ENCODE data around the gene RAB15.

The RAB15 gene

GRCh38 chr14:64915029-64915424, 57.1 kb downstream of the RAB15 start:
- no peak for TF ChIP-seq TAF1 (IDR thresholded peaks at IDR 0.05; ENCODE audit: low read depth)
- no peak for TF ChIP-seq RAD21 (IDR thresholded peaks at IDR 0.05; ENCODE audit: low read depth)
- TF ChIP-seq ZBTB7A (IDR thresholded peaks at IDR 0.05; ENCODE audit: low read depth): no peak
- TF ChIP-seq EGR1 (IDR thresholded peaks at IDR 0.05): no peak
- no peak for TF ChIP-seq CREB1 (IDR thresholded peaks at IDR 0.05; ENCODE audit: low read depth)
- TF ChIP-seq, protein P1, sequence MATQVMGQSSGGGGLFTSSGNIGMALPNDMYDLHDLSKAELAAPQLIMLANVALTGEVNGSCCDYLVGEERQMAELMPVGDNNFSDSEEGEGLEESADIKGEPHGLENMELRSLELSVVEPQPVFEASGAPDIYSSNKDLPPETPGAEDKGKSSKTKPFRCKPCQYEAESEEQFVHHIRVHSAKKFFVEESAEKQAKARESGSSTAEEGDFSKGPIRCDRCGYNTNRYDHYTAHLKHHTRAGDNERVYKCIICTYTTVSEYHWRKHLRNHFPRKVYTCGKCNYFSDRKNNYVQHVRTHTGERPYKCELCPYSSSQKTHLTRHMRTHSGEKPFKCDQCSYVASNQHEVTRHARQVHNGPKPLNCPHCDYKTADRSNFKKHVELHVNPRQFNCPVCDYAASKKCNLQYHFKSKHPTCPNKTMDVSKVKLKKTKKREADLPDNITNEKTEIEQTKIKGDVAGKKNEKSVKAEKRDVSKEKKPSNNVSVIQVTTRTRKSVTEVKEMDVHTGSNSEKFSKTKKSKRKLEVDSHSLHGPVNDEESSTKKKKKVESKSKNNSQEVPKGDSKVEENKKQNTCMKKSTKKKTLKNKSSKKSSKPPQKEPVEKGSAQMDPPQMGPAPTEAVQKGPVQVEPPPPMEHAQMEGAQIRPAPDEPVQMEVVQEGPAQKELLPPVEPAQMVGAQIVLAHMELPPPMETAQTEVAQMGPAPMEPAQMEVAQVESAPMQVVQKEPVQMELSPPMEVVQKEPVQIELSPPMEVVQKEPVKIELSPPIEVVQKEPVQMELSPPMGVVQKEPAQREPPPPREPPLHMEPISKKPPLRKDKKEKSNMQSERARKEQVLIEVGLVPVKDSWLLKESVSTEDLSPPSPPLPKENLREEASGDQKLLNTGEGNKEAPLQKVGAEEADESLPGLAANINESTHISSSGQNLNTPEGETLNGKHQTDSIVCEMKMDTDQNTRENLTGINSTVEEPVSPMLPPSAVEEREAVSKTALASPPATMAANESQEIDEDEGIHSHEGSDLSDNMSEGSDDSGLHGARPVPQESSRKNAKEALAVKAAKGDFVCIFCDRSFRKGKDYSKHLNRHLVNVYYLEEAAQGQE (IDR thresholded peaks at IDR 0.05; ENCODE audit: low read depth): no peak
- no peak for TF ChIP-seq FOXM1 (IDR thresholded peaks at IDR 0.05; ENCODE audit: borderline replicate concordance, low read depth)
- TF ChIP-seq, protein P2, sequence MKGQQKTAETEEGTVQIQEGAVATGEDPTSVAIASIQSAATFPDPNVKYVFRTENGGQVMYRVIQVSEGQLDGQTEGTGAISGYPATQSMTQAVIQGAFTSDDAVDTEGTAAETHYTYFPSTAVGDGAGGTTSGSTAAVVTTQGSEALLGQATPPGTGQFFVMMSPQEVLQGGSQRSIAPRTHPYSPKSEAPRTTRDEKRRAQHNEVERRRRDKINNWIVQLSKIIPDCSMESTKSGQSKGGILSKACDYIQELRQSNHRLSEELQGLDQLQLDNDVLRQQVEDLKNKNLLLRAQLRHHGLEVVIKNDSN (IDR thresholded peaks at IDR 0.05): no peak

- TF ChIP-seq YY1 (IDR thresholded peaks at IDR 0.05; ENCODE audit: low read depth) (no peak), CEBPB (IDR thresholded peaks at IDR 0.05) (no peak), EGR1 (IDR thresholded peaks at IDR 0.05) (peak; percentile 89), RAD21 (IDR thresholded peaks at IDR 0.05; ENCODE audit: low read depth) (no peak), TEAD4 (IDR thresholded peaks at IDR 0.05) (0 out of 2 replicates have a peak, but pooled peaks have one; percentile 28), TAF1 (IDR thresholded peaks at IDR 0.05; ENCODE audit: low read depth) (peak; percentile 88)
- TF ChIP-seq, protein P2 (IDR thresholded peaks at IDR 0.05): no peak
- TF ChIP-seq, protein P3, sequence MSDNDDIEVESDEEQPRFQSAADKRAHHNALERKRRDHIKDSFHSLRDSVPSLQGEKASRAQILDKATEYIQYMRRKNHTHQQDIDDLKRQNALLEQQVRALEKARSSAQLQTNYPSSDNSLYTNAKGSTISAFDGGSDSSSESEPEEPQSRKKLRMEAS (IDR thresholded peaks at IDR 0.05): peak; percentile 42; the same call in 1 of the 2 replicates
These were observed 57.7 kb downstream of the RAB15 start, which contains the start of gene CHURC1 for GRCh38 chr14:64914237-64915028. TSS of gene CHURC1 (plus strand) at chr14:64914455. CDS start at chr14:64914496, 41 bp downstream.

GRCh38 chr14:64912261-64912660, 59.9 kb downstream of the RAB15 start:
- TF ChIP-seq YY1 (IDR thresholded peaks at IDR 0.05; ENCODE audit: low read depth) (no peak), TAF1 (IDR thresholded peaks at IDR 0.05; ENCODE audit: low read depth) (no peak), CREB1 (IDR thresholded peaks at IDR 0.05; ENCODE audit: low read depth) (no peak), CEBPB (IDR thresholded peaks at IDR 0.05) (no peak), TCF12 (IDR thresholded peaks at IDR 0.05; ENCODE audit: low read depth) (no peak), RAD21 (IDR thresholded peaks at IDR 0.05; ENCODE audit: low read depth) (no peak), TEAD4 (IDR thresholded peaks at IDR 0.05) (no peak), EGR1 (IDR thresholded peaks at IDR 0.05) (no peak), FOXM1 (IDR thresholded peaks at IDR 0.05; ENCODE audit: borderline replicate concordance, low read depth) (no peak), NFIC (IDR thresholded peaks at IDR 0.05) (no peak), ZBTB7A (IDR thresholded peaks at IDR 0.05; ENCODE audit: low read depth) (no peak), EP300 (IDR thresholded peaks at IDR 0.05; ENCODE audit: borderline replicate concordance) (no peak)
- TF ChIP-seq, protein P3 (IDR thresholded peaks at IDR 0.05): no peak
- TF ChIP-seq, protein P1 (IDR thresholded peaks at IDR 0.05; ENCODE audit: low read depth): no peak
- TF ChIP-seq, protein P2 (IDR thresholded peaks at IDR 0.05): no peak

DNA sequence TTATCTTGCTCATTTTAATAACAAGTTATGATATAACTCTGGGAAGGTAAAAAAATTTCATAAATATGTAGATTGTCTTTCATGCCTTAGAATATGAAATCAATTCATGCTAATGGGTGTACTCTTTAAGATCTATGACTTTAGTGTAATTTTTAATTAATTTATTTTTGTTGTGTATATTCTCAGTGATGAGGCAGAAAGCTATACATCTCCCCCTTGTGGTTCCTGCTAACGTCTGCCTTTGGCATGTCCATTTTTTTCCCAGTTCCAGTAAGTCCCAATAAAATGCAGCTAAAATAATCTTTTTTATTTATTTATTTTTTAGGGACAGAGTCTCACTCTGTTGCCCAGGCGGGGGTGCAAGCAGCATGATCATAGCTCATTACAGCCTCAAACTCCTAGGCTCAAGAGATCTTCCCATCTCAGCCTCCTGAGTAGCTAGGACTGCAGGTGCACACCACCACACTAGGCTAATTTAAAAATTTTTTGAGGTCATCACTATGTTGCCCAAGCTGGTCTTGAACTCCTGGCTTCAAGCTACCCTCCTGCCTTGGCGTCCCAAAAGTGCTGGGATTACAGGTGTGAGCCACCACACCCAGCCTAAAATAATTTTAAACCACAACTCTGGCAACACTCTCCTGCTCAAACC, 61.2 kb downstream of the RAB15 start:
- peak; percentile 56 for TF ChIP-seq RAD21 (IDR thresholded peaks at IDR 0.05; ENCODE audit: low read depth)
- TF ChIP-seq ZBTB7A (IDR thresholded peaks at IDR 0.05; ENCODE audit: low read depth): no peak

DNA sequence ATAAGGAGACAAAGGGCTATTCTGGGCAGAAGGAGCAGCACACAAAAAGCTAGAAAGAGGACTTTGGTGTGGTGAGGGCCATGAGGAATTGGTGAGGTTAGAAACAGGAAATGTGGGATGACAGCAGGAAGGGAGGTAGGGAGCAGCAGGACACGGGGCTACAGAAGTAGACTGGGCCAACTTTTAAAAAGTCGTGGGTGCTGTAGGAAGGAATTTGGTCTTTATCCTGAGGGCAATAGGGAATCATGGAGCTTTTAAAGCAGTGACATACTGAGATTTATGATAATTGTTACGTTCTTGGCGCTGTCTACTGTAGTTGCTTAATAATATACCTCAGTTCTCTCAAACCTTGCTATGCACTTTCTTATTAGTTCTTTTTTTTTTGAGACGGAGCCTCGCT, 66.1 kb downstream of the RAB15 start:
- TF ChIP-seq EGR1 (IDR thresholded peaks at IDR 0.05) (no peak), TEAD4 (IDR thresholded peaks at IDR 0.05) (no peak), CEBPB (IDR thresholded peaks at IDR 0.05) (no peak), TCF12 (IDR thresholded peaks at IDR 0.05; ENCODE audit: low read depth) (no peak), CREB1 (IDR thresholded peaks at IDR 0.05; ENCODE audit: low read depth) (no peak), YY1 (IDR thresholded peaks at IDR 0.05; ENCODE audit: low read depth) (no peak), EP300 (IDR thresholded peaks at IDR 0.05; ENCODE audit: borderline replicate concordance) (no peak)
- TF ChIP-seq, protein P3 (IDR thresholded peaks at IDR 0.05): no peak
- TF ChIP-seq, protein P2 (IDR thresholded peaks at IDR 0.05): no peak

All from Ishikawa (cell line).